Fibroblast of skin of right biceps (primary cell): Measurements from ENCODE around the gene BNIP3.

Source experiments
- DNase-seq: peaks from one replicate; pipeline ENCODE4 v3.0.0-alpha.2; 2013

Gene BNIP3, protein sequence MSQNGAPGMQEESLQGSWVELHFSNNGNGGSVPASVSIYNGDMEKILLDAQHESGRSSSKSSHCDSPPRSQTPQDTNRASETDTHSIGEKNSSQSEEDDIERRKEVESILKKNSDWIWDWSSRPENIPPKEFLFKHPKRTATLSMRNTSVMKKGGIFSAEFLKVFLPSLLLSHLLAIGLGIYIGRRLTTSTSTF

DNA sequence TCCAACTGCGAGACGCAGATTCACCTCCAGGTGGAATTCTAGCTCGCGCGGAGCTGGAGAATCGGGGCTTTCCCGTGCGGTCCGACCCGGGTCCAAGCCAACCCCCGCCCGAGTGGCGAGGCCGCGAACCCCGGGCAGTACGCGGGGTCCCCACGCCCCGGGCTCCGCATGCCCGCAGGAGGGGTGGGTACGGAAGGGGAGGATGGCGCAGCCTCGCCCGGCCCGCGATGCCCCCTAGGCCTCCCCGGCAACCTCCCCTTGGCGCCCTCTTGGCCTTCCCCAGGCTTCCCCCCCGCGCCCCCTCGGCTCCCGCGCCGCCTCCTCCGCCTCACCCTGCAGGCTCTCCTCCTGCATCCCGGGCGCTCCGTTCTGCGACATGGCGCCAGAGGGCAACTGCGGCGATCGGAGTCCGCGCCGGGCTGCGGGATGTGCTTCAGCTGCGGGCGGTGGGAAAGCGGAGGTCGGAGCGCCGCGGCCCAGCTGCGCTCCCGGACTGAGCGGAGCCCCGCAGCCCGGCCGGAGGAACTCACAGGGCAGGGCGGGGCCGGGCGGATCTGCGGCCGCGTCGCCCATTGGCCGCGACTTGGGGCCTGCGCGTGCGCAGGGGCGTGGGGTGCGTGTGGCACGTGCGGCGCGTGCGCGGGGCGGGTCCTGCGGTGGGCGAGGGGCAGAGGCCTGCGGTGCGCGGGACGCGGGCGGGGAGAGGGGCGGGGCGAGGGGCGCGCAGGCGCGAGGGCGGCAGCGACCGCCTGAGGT lies at the start of gene BNIP3:
Gene BNIP3, minus strand, starts transcription at position 495 of the 756 bp plus-strand sequence. Its CDS starts 117 bp downstream, at position 378.
- DNase-seq: peak; percentile 95

DNA sequence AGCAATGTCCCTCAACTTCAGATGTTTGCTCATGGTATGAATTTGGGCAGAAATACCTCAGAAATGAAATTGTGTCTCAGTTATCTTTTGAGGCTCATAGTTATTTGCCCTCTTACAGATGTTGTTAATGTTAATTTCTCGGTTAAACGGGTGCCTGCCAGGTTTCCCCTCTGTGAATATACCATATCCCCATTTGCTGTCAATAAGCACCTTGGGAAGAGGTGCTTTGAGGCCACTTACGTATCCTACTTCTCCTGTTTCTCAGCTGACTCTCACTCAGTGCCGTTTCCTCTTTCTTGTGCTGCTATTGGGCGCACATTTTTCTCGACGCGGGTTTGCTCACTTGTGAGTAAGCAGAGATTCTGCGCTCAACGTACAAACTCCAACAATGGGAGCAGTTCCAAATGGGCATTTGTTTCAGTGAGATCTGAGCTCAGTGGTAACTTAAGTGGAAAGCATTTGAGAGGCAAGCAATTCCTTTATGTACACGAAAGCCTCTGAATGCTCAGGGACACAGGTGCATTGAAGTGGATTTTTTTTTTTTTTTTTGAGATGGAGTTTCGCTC lies 49.3 kb upstream of the BNIP3 start:
- no peak for DNase-seq

DNA sequence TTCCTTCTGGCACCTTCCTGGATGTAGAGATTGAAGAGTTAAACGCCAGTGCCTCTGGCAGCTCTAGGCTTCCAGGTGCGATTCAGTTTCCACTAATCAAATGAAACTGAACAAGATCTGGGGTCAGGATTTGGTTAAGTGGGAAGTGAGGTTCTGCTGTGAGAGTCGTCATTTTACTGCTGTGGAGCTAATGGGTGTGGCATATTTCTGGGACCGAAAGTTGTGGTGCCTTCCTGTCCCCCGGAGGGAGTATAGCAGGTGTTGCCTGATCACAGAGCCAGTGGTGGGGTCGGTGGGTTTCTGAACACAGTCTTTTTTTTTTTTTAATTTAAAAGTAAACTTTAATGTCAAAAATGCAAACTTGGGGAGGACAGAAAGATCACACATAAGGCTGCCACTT lies 47.0 kb upstream of the BNIP3 start:
- no peak for DNase-seq

DNA sequence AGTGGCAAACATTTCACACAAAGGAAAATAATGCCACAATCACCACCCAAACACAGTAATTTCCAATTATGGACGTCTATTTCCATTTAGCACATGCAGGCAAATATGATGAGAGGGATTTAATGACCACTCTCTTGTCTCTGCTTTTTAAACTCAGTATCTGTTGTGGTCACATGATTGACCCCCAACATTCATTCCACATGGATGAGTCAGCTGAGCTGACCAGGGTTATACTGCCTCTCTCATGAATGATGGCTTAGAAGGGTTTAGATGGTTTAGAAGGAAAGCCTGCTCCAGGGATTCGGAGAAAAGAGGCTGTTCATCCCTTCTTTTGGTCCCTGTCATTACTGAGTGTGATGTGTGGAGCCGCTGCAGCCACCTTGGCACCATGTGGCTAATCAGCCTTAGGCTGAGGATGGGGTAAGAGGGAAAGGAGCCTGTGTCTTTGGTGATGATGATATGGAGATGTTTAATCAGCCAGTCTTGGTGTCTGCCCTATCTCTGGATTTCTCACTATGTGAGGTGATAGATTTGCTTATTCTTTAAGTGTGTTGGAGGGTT lies 45.8 kb upstream of the BNIP3 start:
- peak; percentile 39 for DNase-seq

DNA sequence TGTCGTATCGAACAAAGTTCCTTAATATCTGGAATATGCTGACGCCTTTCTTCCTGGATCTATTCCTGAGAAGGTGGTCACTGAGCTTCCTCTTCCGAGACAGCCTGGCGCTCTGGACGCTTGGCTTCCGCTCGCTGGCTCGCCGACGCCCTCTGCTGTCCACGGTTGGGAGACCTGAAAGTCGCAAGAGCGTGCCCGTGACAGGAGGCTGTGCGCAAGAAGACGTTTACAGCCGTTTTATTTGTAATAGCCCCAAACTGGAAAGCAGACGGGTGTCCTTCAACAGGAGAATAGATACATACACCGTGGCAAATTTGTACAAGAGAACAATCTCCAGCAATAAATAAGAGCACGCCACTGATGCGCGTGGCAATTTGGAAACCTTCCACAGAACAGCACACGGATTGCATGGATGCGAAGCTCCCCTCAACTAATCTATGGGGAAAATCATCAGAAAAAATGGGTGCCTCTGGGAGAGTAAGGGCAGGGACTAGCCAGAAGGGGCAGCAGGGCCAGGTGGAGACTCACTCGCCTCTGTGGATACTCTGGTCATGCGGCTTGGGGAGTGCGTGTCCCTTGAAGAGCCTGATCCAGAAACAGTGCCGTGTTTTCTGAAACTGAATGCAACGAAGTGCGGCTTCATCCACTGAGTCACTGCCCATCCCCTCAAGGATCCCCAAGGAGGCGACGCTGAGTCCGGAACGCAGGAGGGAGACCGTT lies 41.5 kb upstream of the BNIP3 start:
- peak; percentile 54 for DNase-seq

DNA sequence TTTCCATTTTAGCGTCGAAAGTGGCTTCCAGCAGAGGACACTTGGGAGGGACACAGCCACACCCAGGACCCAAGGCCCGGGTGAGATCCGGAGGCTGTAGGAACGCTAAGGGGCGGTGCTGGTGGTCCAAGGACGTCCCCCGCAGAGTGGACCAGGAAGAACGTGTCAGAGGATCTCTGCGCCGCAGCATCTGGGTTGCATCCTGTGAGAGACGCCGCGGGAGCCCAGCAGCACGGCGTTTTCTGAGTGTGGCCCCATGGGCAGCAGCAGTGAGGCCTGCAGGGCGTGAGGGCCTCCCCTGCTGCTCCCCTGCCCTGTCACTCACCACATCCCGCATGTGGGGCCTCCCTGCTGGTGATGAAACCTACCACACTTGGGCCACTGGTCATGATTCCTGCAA lies 40.5 kb upstream of the BNIP3 start:
- DNase-seq: no peak

DNA sequence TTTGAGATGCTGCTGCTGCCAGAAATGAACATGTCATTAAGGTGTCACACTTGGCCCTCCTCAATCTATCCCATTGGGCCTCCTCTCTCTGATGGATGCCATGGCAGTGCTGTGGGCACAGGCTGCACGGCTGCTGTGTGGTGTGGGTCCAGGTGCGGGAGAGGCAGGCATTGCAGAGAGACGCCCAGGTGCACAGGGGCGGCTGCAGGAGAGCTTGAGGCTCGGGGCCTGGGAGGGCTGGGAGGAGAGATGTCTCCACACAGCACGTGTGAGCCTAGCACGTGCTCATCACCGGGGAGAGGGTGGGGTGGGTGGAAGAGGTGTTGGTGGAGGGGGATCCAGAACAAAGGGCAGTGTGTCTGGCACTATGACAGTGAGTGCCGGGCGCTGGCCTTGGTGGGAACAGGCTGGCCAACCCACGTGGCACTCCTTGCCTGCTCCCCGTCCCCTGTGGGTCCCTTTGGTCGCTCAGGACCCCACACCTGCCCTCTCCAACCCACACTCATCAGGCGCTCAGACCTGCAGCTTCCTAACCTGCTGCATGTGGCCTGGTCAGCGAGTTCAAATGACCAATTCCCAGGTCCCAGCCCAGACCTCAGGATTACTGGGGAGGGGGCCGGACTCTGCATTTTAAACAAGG lies 39.9 kb upstream of the BNIP3 start:
- no peak for DNase-seq

DNA sequence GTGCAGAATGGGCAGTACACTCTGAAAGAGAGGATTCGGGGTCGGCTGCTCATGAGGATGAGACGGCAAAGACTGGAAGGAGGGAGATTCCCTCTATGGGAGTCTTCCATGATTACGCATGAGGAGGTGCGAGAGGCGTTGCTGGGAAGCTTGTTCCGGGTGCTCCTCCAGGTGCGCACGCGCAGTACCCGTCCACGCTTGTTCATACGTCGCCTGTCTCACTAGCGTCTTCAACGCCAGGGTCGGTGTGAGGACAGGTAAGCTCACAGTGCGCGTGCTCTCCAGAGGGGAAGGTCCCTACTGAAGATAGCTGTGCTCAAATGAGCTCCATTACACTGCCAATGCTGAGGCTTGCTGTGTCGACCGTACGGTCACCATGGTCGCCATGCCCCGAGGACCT lies 39.3 kb upstream of the BNIP3 start:
- no peak for DNase-seq

DNA sequence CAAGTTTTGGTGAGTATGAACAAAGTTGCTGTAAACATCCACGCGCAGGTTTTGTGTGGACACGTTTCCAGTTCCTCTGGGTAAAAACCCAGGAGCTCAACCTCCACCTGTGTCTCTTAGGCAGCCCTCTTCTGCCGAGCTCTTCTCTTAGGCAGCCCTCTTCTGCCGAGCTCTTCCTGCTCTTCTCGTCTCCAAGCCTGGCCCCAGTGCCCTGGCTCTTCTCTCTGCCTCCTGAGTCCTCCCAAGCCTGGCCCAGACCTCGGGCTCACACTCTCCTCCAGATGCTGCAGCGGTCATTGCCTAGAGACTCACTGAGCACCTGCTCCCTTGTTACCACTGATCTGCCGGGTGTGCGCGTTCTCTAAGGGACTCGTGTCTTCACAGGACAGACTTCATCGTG lies 38.7 kb upstream of the BNIP3 start:
- no peak for DNase-seq

DNA sequence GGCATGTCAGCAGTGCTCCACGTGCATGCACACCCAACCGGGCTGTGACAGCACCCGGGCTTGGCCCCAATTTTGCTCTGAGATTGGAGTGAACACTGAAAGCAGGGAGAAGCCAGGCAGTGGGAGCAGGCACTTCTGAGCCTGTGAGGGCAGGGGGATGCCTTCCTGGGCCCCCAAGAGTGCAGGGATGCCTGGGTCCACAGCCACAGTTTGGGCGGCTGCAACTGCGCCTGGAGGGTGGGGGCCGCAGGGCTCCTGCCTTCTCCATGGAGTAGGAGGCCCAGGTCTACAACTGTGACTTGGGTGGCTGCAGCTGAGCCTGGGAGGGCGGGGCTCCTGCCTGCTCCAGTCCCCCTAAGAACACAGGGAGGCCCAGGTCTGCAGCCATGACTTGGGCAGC lies 37.6 kb upstream of the BNIP3 start:
- DNase-seq: no peak

DNA sequence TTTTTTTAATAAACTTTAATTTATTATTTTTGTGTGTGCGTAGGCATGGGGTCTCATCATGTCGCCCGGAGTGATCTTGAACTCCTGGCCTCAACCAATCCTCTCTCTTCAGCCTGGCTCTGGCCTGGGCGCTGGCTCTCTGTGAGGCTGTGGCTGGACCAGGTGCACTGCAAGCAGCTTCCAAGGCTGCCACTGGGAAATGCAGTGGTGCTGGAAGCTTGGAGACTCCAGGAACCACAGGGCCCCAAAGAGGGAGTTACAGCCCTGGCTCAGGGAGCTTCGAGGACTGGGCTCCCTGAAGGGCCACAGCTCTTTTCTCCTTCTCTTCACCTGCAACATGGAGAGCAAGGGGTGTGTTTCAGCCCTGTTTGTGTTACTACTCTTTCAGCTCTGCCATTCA lies 36.7 kb upstream of the BNIP3 start:
- no peak for DNase-seq

DNA sequence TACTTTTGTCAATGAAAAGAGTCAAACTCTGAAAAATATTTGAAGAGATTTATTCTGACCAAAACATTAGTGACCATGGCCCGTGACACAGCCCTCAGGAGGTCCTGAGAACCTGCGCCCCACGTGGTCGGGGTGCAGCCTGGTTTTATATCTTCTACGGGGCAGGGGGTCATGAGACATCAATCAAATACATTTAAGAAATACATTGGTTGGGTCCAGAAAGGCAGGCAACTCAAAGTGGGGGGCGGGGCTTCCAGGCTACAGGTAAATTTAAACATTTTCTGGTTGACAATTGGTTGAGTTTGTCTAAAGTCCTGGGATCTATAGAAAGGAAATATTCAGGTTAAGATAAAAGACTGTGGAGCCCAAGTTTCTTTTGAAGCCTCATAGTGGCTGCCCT lies 34.8 kb upstream of the BNIP3 start:
- no peak for DNase-seq

DNA sequence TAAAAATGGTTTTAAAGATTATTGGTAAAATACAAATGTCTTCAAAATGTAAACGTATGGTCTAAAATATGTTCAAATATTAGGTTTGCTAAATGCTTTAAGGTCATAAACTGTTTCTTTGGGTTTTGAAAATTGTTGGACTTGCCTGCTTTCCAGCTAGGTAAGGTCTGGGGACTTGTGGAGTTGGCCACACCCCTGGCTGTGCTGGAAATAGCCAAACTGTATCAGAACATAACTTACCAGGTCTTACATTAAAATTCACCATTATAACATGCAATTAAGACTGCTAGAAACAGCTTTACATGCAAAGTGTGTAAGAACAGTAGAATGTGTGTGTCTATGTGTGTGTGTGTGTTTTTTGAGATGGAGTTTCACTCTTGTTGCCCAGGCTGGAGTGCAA lies 29.7 kb upstream of the BNIP3 start:
- DNase-seq: no peak

DNA sequence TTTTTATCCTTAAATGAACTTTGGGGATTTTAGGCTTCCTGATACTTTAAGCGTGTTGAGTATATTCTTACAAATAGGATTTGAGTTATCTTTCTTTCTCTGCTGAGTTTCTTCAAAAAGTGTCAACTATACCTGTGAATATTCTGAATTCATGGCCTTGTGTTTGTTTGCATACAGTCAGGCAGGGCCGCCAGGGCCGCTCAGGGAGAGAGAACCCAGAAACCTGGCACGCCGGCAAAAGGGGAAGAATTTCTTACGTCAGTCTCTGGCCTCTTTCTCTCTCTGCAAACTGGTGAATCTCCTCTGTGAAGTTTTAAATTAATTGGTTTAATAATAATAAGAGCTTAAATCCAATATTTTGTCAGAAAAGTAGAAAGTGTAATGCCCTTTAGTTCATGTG lies 29.3 kb upstream of the BNIP3 start:
- no peak for DNase-seq

DNA sequence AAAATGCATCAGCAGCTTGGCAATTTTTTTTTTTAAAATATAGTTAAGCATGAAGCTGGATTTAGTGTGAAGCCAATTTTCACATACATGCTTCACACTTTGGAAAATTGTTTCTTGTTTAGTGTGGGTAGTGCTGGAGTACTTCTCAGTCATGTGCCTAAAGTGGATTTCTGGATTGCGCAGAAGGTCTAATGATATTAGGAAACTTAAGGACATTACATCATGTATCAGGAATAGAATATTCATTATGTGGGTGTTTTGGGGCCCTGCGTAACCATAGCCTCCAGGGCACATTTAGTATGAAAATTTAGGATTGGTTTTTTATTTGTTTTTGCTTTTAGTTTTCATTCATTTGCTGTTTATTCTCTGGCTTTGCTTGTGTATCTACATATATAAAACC lies 28.8 kb upstream of the BNIP3 start:
- no peak for DNase-seq

DNA sequence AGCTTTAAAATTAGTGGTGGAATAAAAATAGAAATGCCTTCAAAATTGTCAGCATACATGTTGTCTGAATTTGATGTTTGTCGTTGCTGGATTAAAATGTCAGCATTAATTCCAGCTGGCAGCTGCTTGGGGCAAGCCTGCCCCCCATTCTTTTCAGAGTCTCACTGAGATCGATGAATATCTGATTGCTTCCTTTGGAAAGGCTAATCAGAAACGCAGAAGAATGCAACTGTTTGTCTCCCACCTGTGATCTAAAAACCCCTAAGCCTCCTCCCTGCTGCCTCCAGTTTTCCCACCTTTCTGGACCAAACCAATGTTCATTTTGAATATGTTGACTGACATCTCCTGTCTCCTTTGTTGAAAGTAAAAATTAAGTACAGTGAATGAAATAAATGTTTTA lies 27.9 kb upstream of the BNIP3 start:
- DNase-seq: no peak

DNA sequence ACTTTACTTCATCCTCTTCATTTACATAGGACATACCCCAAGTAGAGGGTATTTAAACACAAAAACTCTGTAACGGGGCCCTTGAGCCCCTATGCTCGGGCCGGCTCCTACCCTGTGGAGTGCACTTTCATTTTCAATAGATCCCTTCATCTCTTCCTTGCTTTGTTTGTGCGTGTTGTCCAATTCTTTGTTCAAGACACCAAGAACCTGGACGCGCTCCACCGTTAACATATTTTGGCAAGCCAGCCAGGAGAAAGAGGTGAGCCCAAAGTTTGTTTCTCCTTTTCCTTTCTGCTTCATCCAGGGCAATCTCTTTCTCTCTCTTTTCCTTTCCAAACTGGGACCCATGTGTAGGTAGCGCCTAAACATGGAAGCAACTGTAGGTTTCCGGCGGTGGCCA lies 26.0 kb upstream of the BNIP3 start:
- no peak for DNase-seq

DNA sequence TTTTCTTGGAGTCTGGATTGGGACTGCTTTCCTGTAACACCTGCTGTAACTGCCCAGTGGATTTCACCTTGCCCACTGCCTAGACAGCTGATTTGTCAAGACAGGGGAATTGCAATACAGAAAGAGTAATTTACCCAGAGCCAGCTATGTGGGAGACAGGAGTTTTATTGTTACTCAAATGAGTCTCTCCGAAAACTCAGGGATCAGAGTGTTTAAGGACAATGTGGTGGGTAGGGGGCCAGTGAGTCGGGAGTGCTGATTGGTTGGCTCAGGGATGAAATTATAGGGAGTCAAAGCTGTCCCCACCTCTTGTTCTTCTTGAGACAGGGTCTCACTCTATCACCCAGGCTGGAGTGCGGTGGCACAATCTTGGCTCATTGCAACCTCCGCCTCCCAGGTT lies 25.2 kb upstream of the BNIP3 start:
- no peak for DNase-seq

DNA sequence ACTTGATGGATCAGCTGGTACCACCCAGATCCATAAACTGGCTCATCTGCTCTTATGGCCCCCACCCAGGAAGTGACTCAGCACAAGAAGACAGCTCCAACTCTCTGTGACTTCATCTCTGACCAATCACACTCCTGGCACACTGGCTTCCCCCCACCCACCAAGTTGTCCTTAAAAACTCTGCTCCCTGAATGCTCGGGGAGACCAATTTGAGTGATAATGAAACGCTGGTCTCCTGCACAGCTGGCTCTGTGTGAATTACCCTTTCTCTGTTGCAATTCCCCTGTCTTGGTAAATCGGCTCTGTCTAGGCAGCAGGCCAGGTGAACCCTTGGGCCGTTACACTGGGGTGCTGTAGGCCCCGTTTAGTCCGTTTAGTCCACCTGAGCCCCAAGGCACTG lies 23.4 kb upstream of the BNIP3 start:
- no peak for DNase-seq

DNA sequence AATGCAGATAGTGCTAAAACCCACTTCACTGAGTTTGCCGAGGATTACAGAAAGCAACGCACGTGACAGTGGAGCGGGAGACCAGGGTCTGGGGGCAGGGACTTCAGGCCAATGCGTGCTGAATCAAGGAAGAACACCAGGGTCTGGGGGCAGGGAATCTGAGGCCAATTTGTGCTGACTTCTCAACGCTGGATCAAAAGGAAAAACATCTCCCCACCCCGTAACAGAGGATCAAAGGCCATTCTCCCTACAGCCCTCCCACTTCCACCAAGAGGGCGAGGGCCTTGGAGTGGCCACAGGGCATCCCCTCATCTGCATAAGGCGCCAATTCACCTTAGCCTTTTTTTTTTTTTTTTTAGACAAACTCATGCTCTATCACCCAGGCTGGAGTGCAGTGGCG lies 22.3 kb upstream of the BNIP3 start:
- no peak for DNase-seq

DNA sequence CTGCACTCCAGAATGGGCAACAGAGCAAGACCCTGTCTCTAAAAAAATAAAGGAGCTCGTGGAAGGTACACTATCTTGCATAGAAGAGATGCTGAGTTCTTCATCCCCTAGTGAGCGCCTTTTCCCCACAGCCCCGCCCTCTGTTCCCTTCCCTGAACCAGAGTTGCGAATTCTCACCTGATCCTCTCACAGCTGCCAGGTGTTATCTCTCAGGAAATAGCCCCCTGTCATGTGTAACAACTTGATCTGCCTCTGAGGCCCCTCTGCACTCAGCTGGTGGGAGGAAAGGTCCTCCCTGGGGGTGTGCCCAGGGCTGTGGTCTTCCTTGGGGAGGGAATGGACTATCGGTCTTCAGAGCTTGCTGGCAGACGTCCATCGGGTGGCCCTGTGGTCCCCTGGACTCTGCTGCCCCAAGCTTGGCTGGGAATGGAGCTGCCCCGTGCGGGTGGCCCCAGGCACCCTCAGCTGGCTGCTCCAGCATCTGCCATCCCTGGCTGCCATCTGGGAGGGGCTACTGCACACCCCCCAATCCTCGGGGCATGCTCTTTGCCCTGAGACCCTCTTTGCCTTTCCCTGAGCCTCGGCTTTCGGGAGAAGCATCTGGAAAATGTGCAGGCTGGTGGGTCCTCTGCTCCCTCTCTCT lies 21.7 kb upstream of the BNIP3 start:
- DNase-seq: no peak

DNA sequence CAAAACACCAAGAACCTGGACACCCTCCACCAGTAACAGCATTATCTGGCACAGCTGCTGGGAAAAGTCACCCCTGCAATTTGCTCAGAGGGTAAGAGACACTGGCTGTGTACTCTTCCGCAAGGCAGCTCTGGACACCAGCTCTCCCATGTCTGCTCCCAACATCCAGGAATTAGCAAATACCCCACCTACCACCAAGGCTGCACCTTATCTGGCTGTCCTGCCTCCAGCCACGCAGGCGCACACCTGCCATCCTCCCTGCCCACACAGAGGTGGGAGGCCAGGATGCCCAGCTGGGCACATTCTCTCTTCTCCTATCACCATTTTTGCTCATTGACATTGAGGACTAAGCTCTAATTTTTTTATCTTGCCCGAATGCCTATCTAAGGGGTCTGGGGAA lies 20.3 kb upstream of the BNIP3 start:
- no peak for DNase-seq
